ENCODE results near the gene KIAA0232. TPM values are rescaled to one million over a fixed set of nuclear protein-coding genes. Genes with fewer than 3 reads are reported as not detected.

The KIAA0232 gene
- total and polyA plus RNA-seq, 2 experiments from 2014 or later, result 11.3 to 34.3 TPM

GRCh38 chr4:6845574-6845973, 63.0 kb downstream of the KIAA0232 start:
- peaks cover 75% of the 10 kb centered on the region for H3K79me2 ChIP-seq
- 93% methylated on average over 6 of the region's 6 CpGs for WGBS (ENCODE audit: low lambda C conversion rate, missing lambda C conversion rate)
- no peaks in the 10 kb centered on the region for H3K9me2 ChIP-seq (replicated peaks; ENCODE audit: insufficient read depth)
- H2AFZ ChIP-seq, result no peak overlapping the region
- TF ChIP-seq EZH2 (IDR thresholded peaks at IDR 0.05; ENCODE audit: borderline replicate concordance) (no peak), EZH2phosphoT487 (IDR thresholded peaks at IDR 0.05; ENCODE audit: low read depth, severe bottlenecking, unreplicated experiment) (no peak), CTCF (IDR thresholded peaks at IDR 0.05; ENCODE audit: poor library complexity) (no peak)
- no peak overlapping the region for H3K4me3 ChIP-seq
- H3K27me3 ChIP-seq, result no peaks in the 10 kb centered on the region
- no peak for DNase-seq (ENCODE audit: low spot score)
- no peak overlapping the region for H3K27ac ChIP-seq
- no peak overlapping the region for H3K4me2 ChIP-seq
- H4K20me1 ChIP-seq (ENCODE audit: insufficient read depth, poor library complexity, severe bottlenecking), result peaks cover 36% of the 10 kb centered on the region
- no peaks in the 10 kb centered on the region for H3K36me3 ChIP-seq (replicated peaks; ENCODE audit: insufficient read depth, low read depth)
- no peaks in the 10 kb centered on the region for H3K4me1 ChIP-seq (ENCODE audit: insufficient read depth)
- no peaks in the 10 kb centered on the region for H3K9me3 ChIP-seq (ENCODE audit: low read depth)

GRCh38 chr4:6847178-6847577, 64.7 kb downstream of the KIAA0232 start:
- 50% methylated on average over 2 of the region's 2 CpGs for WGBS (ENCODE audit: low lambda C conversion rate, missing lambda C conversion rate)

GRCh38 chr4:6848717-6849305, 66.3 kb downstream of the KIAA0232 start:
- Histone ChIP-seq H3K36me3 (replicated peaks; ENCODE audit: insufficient read depth, low read depth) (no peaks in the 10 kb centered on the region), H2AFZ (no peak overlapping the region), H3K27me3 (no peaks in the 10 kb centered on the region), H3K4me1 (ENCODE audit: insufficient read depth) (no peaks in the 10 kb centered on the region), H4K20me1 (ENCODE audit: insufficient read depth, poor library complexity, severe bottlenecking) (peaks cover 30% of the 10 kb centered on the region), H3K9me3 (ENCODE audit: low read depth) (no peaks in the 10 kb centered on the region), H3K4me3 (no peak overlapping the region), H3K9me2 (replicated peaks; ENCODE audit: insufficient read depth) (no peaks in the 10 kb centered on the region), H3K4me2 (no peak overlapping the region), H3K27ac (no peak overlapping the region), H3K79me2 (peaks cover 87% of the 10 kb centered on the region)
- no peak for TF ChIP-seq EZH2phosphoT487 (IDR thresholded peaks at IDR 0.05; ENCODE audit: low read depth, severe bottlenecking, unreplicated experiment)
- no peak for TF ChIP-seq EZH2 (IDR thresholded peaks at IDR 0.05; ENCODE audit: borderline replicate concordance)
- TF ChIP-seq CTCF (IDR thresholded peaks at IDR 0.05; ENCODE audit: poor library complexity), result no peak
- DNase-seq (ENCODE audit: low spot score), result no peak
- WGBS (ENCODE audit: low lambda C conversion rate, missing lambda C conversion rate), result 90% methylated on average over 3 of the region's 3 CpGs

More at GRCh38 chr4:6847178-6847577, 64.7 kb downstream of the KIAA0232 start:
- DNase-seq (ENCODE audit: low spot score), result no peak
- Histone ChIP-seq H3K79me2 (peaks cover 72% of the 10 kb centered on the region), H3K4me1 (ENCODE audit: insufficient read depth) (no peaks in the 10 kb centered on the region), H3K36me3 (replicated peaks; ENCODE audit: insufficient read depth, low read depth) (no peaks in the 10 kb centered on the region), H3K27ac (no peak overlapping the region), H3K27me3 (no peaks in the 10 kb centered on the region), H3K9me2 (replicated peaks; ENCODE audit: insufficient read depth) (no peaks in the 10 kb centered on the region), H4K20me1 (ENCODE audit: insufficient read depth, poor library complexity, severe bottlenecking) (peaks cover 30% of the 10 kb centered on the region), H3K4me3 (no peak overlapping the region), H2AFZ (no peak overlapping the region), H3K9me3 (ENCODE audit: low read depth) (no peaks in the 10 kb centered on the region), H3K4me2 (no peak overlapping the region)
- TF ChIP-seq EZH2 (IDR thresholded peaks at IDR 0.05; ENCODE audit: borderline replicate concordance), result no peak
- TF ChIP-seq EZH2phosphoT487 (IDR thresholded peaks at IDR 0.05; ENCODE audit: low read depth, severe bottlenecking, unreplicated experiment), result no peak
- no peak for TF ChIP-seq CTCF (IDR thresholded peaks at IDR 0.05; ENCODE audit: poor library complexity)
